Measurements from ENCODE around the gene SORBS2. TPM values are rescaled to one million over a fixed set of nuclear protein-coding genes. Genes with fewer than 3 reads are reported as not detected.
A peak's percentile ranks its signal among the peaks of the same experiment; 100 is the strongest.

The SORBS2 gene
- total and polyA plus RNA-seq, 7 donors, result 7.9 to 1,032 (median 849) TPM

DNA sequence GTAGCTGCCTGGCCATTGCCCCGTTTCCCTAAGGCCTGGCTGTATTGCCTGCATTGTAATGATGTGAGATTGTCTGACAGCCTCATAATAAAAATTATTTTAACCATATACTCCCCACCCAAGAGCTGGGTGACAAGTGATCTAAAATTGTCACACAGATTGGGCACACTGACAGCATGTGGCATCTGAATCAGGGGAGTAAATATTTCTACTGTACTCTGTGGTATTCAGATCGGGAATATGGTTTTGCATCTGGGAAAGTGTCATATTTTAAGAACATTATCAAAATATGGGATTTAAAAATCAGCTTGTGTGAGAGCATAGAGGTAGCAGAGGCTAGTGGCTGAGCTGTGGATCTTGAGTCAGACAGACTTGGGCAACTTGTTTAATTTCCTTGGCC lies 140.9 kb downstream of the SORBS2 start:
- Histone ChIP-seq H3K4me1 (peaks cover 0 to 38% (median 25%) of the 10 kb centered on the region in 4 donors), H3K36me3 (peaks cover 0 to 3% (median under 1%) of the 10 kb centered on the region in 4 donors), H3K27ac (peak overlapping the region; percentile 48 to 76 (median 62)), H3K27me3 (no peaks in the 10 kb centered on the region), H3K4me3 (no peak overlapping the region), H3K9me3 (no peaks in the 10 kb centered on the region)
- 86 to 93% methylated on average over 2 of the region's 2 CpGs for WGBS, 2 donors
- TF ChIP-seq POLR2A (IDR thresholded peaks at IDR 0.05) (no peak), EP300 (IDR thresholded peaks at IDR 0.05) (no peak), CTCF (IDR thresholded peaks at IDR 0.05) (no peak)
- intact Hi-C loops (cut with DNase I), result no loop called here
- DNase-seq, result no peak

- TF ChIP-seq EP300 (IDR thresholded peaks at IDR 0.05), result no peak
- no peak for TF ChIP-seq POLR2AphosphoS5 (IDR thresholded peaks at IDR 0.05)
- no peak for TF ChIP-seq CTCF (IDR thresholded peaks at IDR 0.05)
- no peak for TF ChIP-seq POLR2A (IDR thresholded peaks at IDR 0.05)
- H3K4me1 ChIP-seq, result peaks cover 0 to 38% (median 25%) of the 10 kb centered on the region in 4 donors
- 80 to 90% methylated on average over 7 of the region's 7 CpGs for WGBS, 2 donors
- no peak overlapping the region for H3K27ac ChIP-seq
- H3K9me3 ChIP-seq, result no peaks in the 10 kb centered on the region
- H3K4me3 ChIP-seq, result no peak overlapping the region
- no peaks in the 10 kb centered on the region for H3K27me3 ChIP-seq
- DNase-seq, result no peak
- peaks cover 0 to 12% (median 6%) of the 10 kb centered on the region in 4 donors for H3K36me3 ChIP-seq
- intact Hi-C loops (cut with DNase I), result no loop called here
These were observed 142.7 kb downstream of the SORBS2 start for GRCh38 chr4:185669288-185669687.

DNA sequence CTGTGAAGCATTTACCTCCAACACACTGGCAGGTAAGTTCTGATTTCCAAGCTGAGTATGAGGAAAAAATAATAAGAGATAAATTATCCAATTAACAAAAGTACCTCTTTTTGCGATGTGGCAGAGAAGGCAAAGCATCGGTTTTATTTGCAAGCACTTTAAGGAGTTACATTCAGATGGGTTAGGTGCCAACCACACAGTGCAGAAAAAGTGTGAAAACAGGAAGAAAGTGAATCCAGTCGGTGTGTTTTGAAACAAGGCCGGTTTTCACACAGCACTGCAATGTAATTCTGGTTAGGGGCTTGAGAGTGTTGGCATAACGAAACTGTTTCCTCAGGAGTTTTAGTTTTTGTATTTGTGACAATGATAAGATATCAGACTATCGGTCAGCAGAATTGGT lies 145.8 kb downstream of the SORBS2 start:
- DNase-seq, result no peak
- H3K4me3 ChIP-seq, result no peak overlapping the region
- H3K4me1 ChIP-seq, result peaks cover 0 to 13% (median 5%) of the 10 kb centered on the region in 4 donors
- H3K27ac ChIP-seq, result peak overlapping the region in 1 of 4 donors; percentile 16
- intact Hi-C loops (cut with DNase I), result no loop called here
- no peak for TF ChIP-seq POLR2A (IDR thresholded peaks at IDR 0.05)
- TF ChIP-seq CTCF (IDR thresholded peaks at IDR 0.05), result no peak
- no peak for TF ChIP-seq POLR2AphosphoS5 (IDR thresholded peaks at IDR 0.05)
- TF ChIP-seq EP300 (IDR thresholded peaks at IDR 0.05), result no peak
- H3K36me3 ChIP-seq, result peaks cover 0 to 26% (median 12%) of the 10 kb centered on the region in 4 donors
- H3K27me3 ChIP-seq, result no peaks in the 10 kb centered on the region
- WGBS, 2 donors, result 82 to 89% methylated on average over 6 of the region's 6 CpGs
- H3K9me3 ChIP-seq, result no peaks in the 10 kb centered on the region

DNA sequence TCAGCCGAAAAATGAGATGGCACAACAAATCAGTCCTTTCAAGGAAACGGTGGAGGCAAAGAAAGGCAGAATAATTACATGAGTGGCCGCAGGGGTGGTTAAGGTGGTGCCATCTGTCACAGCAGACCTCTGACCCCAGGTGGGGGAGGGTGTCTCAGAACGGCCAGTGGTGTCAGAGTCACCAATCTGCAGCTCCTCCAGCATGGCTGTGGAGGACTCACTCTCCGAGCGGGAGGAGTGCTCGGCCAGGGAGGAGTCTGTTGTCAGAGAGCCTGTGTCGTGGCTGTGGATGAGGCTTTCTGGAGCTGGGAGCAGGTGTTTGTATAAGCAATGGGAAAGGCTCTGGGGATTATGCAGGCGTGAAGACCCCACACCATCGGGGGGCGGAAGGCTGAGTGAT lies 146.3 kb downstream of the SORBS2 start:
- Histone ChIP-seq H3K27me3 (no peaks in the 10 kb centered on the region), H3K9me3 (no peaks in the 10 kb centered on the region), H3K4me1 (peaks cover 0 to 15% (median 8%) of the 10 kb centered on the region in 4 donors), H3K4me3 (no peak overlapping the region), H3K27ac (peak overlapping the region in 1 of 4 donors; percentile 16), H3K36me3 (peaks cover 0 to 28% (median 14%) of the 10 kb centered on the region in 4 donors)
- TF ChIP-seq POLR2AphosphoS5 (IDR thresholded peaks at IDR 0.05), result no peak
- TF ChIP-seq EP300 (IDR thresholded peaks at IDR 0.05), result no peak
- no peak for TF ChIP-seq CTCF (IDR thresholded peaks at IDR 0.05)
- intact Hi-C loops (cut with DNase I), result no loop called here
- DNase-seq, result no peak
- whole genome bisulfite sequencing, 2 donors, result 87 to 90% methylated on average over 11 of the region's 11 CpGs

GRCh38 chr4:185664481-185664880 lies 147.5 kb downstream of the SORBS2 start:
- 95 to 97% methylated on average over 4 of the region's 4 CpGs for WGBS, 2 donors
- peaks cover 0 to 25% (median 15%) of the 10 kb centered on the region in 4 donors for H3K4me1 ChIP-seq
- intact Hi-C loops (cut with DNase I), result no loop called here
- H3K27me3 ChIP-seq, result no peaks in the 10 kb centered on the region
- TF ChIP-seq EP300 (IDR thresholded peaks at IDR 0.05) (no peak), POLR2A (IDR thresholded peaks at IDR 0.05) (no peak), CTCF (IDR thresholded peaks at IDR 0.05) (no peak)
- H3K9me3 ChIP-seq, result no peaks in the 10 kb centered on the region
- no peak overlapping the region for H3K27ac ChIP-seq
- DNase-seq, result no peak
- H3K36me3 ChIP-seq, result peaks cover 0 to 28% (median 14%) of the 10 kb centered on the region in 4 donors
- H3K4me3 ChIP-seq, result no peak overlapping the region
